Measurements from ENCODE around the gene EIF4H. TPM values are rescaled to one million over a fixed set of nuclear protein-coding genes. Genes with fewer than 3 reads are reported as not detected.
"Not testable (repeated sequence)": the region's sequence is repeated elsewhere in the genome, so short reads cannot be mapped to it uniquely, and the experiment has no call there.

EIF4H gene
- 100 to 1,000 TPM; 163 to 219 TPM for total RNA-seq
- long read RNA-seq, transcript EIF4H-201 (7 exons, 2,679 nt), result minor isoform, 21 of 654 reads
- long read RNA-seq, transcript EIF4H-202 (6 exons, 2,503 nt), result major isoform, 552 of 654 reads
- long read RNA-seq, partial matches to known transcripts, result 13 of 654 reads
- long read RNA-seq, other reads (novel, unspliced or antisense), result 67 of 654 reads

- intact Hi-C loops (cut with DNase I), result loop anchor here in 1 of 2 donors (5.0 kb wide), 2 partner anchors 92 to 107 kb away; partner anchors contain the start of gene LIMK1
- peak; percentile 96 to 98 for ATAC-seq
- peak; percentile 97 for DNase-seq
Measured at GRCh38 chr7:74173866-74174605, at the start of gene EIF4H. Gene EIF4H, plus strand, starts transcription at chr7:74174356. Its CDS starts 28 bp downstream, at chr7:74174384.

GRCh38 chr7:74126220-74126880 is 47.8 kb upstream of the EIF4H start:
- no peak for ATAC-seq
- intact Hi-C loops (cut with DNase I), result no loop called here
- DNase-seq, result no peak

- intact Hi-C loops (cut with DNase I), result no loop called here
- no peak for ATAC-seq
- DNase-seq, result no peak
Measured at GRCh38 chr7:74129887-74130286, 44.3 kb upstream of the EIF4H start.

- DNase-seq (no peak), ATAC-seq (no peak)
- intact Hi-C loops (cut with DNase I), result no loop called here
Measured at GRCh38 chr7:74130518-74130917, 43.6 kb upstream of the EIF4H start.

- intact Hi-C loops (cut with DNase I), result no loop called here
- ATAC-seq (no peak), DNase-seq (no peak)
Measured at GRCh38 chr7:74134117-74134620, 40.0 kb upstream of the EIF4H start.

- DNase-seq, result no peak
- intact Hi-C loops (cut with DNase I), result no loop called here
- ATAC-seq, result no peak
Measured at GRCh38 chr7:74138334-74138867, 35.8 kb upstream of the EIF4H start.

- ATAC-seq, result no peak
Measured at GRCh38 chr7:74138945-74139843, 35.0 kb upstream of the EIF4H start.

GRCh38 chr7:74141705-74142104 is 32.5 kb upstream of the EIF4H start:
- intact Hi-C loops (cut with DNase I), result no loop called here
- ATAC-seq, result no peak
- DNase-seq, result no peak

More at GRCh38 chr7:74138945-74139843, 35.0 kb upstream of the EIF4H start:
- no peak for DNase-seq
- intact Hi-C loops (cut with DNase I), result no loop called here

- DNase-seq, result no peak
- no peak for ATAC-seq
- intact Hi-C loops (cut with DNase I), result no loop called here
Measured at GRCh38 chr7:74143383-74143782, 30.8 kb upstream of the EIF4H start.

- no peak for ATAC-seq
- intact Hi-C loops (cut with DNase I), result no loop called here
- no peak for DNase-seq
Measured at GRCh38 chr7:74148491-74148890, 25.7 kb upstream of the EIF4H start.

GRCh38 chr7:74149071-74149470 is 25.1 kb upstream of the EIF4H start:
- DNase-seq, result no peak
- intact Hi-C loops (cut with DNase I), result no loop called here
- ATAC-seq, result no peak

- intact Hi-C loops (cut with DNase I), result no loop called here
- ATAC-seq (no peak), DNase-seq (no peak)
Measured at GRCh38 chr7:74149603-74150002, 24.6 kb upstream of the EIF4H start.

- intact Hi-C loops (cut with DNase I), result no loop called here
- ATAC-seq, result no peak
- DNase-seq, result no peak
Measured at GRCh38 chr7:74153736-74154135, 20.4 kb upstream of the EIF4H start.

- ATAC-seq (no peak), DNase-seq (no peak)
- intact Hi-C loops (cut with DNase I), result no loop called here
Measured at GRCh38 chr7:74155810-74156395, 18.3 kb upstream of the EIF4H start.

- no peak for DNase-seq
- intact Hi-C loops (cut with DNase I), result no loop called here
- no peak for ATAC-seq
Measured at GRCh38 chr7:74157605-74158004, 16.6 kb upstream of the EIF4H start.

GRCh38 chr7:74164985-74165456 is 9.1 kb upstream of the EIF4H start:
- intact Hi-C loops (cut with DNase I), result no loop called here
- no peak for DNase-seq
- ATAC-seq, result no peak

GRCh38 chr7:74165867-74166593 is 8.1 kb upstream of the EIF4H start:
- no peak for DNase-seq
- ATAC-seq, result no peak
- intact Hi-C loops (cut with DNase I), result no loop called here

- ATAC-seq; DNase-seq; intact Hi-C loops (cut with DNase I): not testable (repeated sequence)
Measured at GRCh38 chr7:74167324-74167723, 6.8 kb upstream of the EIF4H start.
